Osteocyte (in vitro differentiated cells): ENCODE measurements around the gene LSM4. TPM values are rescaled to one million over a fixed set of nuclear protein-coding genes. Genes with fewer than 3 reads are reported as not detected.

Experiments
- DNase-seq: peaks from one replicate; pipeline ENCODE4 v3.0.0; 2021; ENCODE audit warnings: mixed read lengths; ENCODE audit not compliant: unreplicated experiment; ENCODE audit errors: extremely low spot score
- H3K27ac Mint-ChIP-seq: one replicate; pipeline ENCODE4 v1.8.0; 2021; ENCODE audit warnings: mild to moderate bottlenecking, mixed read lengths; ENCODE audit not compliant: unreplicated experiment
- H3K27me3 Mint-ChIP-seq: one replicate; pipeline ENCODE4 v1.8.0; 2021; ENCODE audit warnings: mixed read lengths; ENCODE audit not compliant: unreplicated experiment
- H3K36me3 Mint-ChIP-seq: one replicate; pipeline ENCODE4 v1.8.0; 2021; ENCODE audit warnings: mixed read lengths; ENCODE audit not compliant: unreplicated experiment
- H3K4me1 Mint-ChIP-seq: one replicate; pipeline ENCODE4 v1.8.0; 2021; ENCODE audit warnings: mixed read lengths; ENCODE audit not compliant: unreplicated experiment
- H3K4me3 Mint-ChIP-seq: one replicate; pipeline ENCODE4 v1.8.0; 2021; ENCODE audit warnings: mild to moderate bottlenecking, moderate library complexity, mixed read lengths; ENCODE audit not compliant: unreplicated experiment
- H3K9me3 Mint-ChIP-seq: one replicate; pipeline ENCODE4 v1.8.0; 2021; ENCODE audit warnings: mixed read lengths; ENCODE audit not compliant: unreplicated experiment
- total RNA-seq: library from RNA; stranded (reverse); gene quantifications from 2 replicates; pipeline ENCODE4 v1.2.1, GENCODE V29; 2021
- TF ChIP-seq, protein P1 (sequence below): fragments of 200-600 bp; sonication (generic); IDR thresholded peaks from 2 replicates; pipeline ENCODE4 v1.5.0; 2021; ENCODE audit warnings: antibody characterized with exemption, mild to moderate bottlenecking, moderate library complexity

Gene LSM4
- total RNA-seq, 1 donor from 2014 or later, result 92.1 TPM

DNA sequence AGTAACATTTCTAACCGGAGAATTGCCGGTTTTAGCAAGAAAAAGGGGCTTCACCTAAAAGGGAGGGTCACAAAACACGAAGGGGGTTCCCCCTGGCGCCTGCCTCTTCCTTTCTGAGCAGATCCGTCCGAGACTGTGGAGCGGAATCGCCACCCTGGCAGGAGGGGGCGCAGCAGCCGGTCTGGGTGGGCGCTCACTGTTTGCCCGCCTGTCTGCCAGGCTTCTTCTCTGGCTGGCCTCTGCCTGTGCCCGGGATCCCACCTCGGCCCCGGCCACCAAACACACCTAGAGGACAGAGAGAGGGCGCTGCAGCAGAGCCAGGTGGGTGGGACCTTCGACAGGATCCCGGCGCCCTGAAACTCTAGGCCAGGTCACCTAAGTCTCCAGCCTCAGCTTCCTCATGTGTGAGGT, 15.6 kb downstream of the LSM4 start:
- Mint-ChIP-seq H3K9me3 (no peaks in the 10 kb centered on the region), H3K36me3 (peaks cover 5% of the 10 kb centered on the region), H3K27ac (peak overlapping the region; percentile 100), H3K4me1 (peaks cover 45% of the 10 kb centered on the region), H3K4me3 (peak overlapping the region; percentile 46), H3K27me3 (no peaks in the 10 kb centered on the region)
- TF ChIP-seq, protein P1, sequence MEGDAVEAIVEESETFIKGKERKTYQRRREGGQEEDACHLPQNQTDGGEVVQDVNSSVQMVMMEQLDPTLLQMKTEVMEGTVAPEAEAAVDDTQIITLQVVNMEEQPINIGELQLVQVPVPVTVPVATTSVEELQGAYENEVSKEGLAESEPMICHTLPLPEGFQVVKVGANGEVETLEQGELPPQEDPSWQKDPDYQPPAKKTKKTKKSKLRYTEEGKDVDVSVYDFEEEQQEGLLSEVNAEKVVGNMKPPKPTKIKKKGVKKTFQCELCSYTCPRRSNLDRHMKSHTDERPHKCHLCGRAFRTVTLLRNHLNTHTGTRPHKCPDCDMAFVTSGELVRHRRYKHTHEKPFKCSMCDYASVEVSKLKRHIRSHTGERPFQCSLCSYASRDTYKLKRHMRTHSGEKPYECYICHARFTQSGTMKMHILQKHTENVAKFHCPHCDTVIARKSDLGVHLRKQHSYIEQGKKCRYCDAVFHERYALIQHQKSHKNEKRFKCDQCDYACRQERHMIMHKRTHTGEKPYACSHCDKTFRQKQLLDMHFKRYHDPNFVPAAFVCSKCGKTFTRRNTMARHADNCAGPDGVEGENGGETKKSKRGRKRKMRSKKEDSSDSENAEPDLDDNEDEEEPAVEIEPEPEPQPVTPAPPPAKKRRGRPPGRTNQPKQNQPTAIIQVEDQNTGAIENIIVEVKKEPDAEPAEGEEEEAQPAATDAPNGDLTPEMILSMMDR, result no peak
- DNase-seq, result no peak

GRCh38 chr19:18306888-18307260, 16.0 kb downstream of the LSM4 start:
- no peaks in the 10 kb centered on the region for H3K9me3 Mint-ChIP-seq
- no peaks in the 10 kb centered on the region for H3K27me3 Mint-ChIP-seq
- DNase-seq, result no peak
- TF ChIP-seq, protein P1, result no peak
- H3K27ac Mint-ChIP-seq, result peak overlapping the region; percentile 100
- H3K4me1 Mint-ChIP-seq, result peaks cover 45% of the 10 kb centered on the region
- peak overlapping the region; percentile 46 for H3K4me3 Mint-ChIP-seq
- H3K36me3 Mint-ChIP-seq, result peaks cover 5% of the 10 kb centered on the region

- H3K36me3 Mint-ChIP-seq, result peaks cover 5% of the 10 kb centered on the region
- H3K27me3 Mint-ChIP-seq, result no peaks in the 10 kb centered on the region
- TF ChIP-seq, protein P1, result no peak
- H3K27ac Mint-ChIP-seq, result peak overlapping the region; percentile 100
- DNase-seq, result no peak
- no peak overlapping the region for H3K4me3 Mint-ChIP-seq
- H3K4me1 Mint-ChIP-seq, result peaks cover 45% of the 10 kb centered on the region
- H3K9me3 Mint-ChIP-seq, result no peaks in the 10 kb centered on the region
Measured at GRCh38 chr19:18306209-18306887, 16.5 kb downstream of the LSM4 start.

- no peaks in the 10 kb centered on the region for H3K9me3 Mint-ChIP-seq
- TF ChIP-seq, protein P1, result no peak
- peak overlapping the region; percentile 100 for H3K27ac Mint-ChIP-seq
- H3K4me3 Mint-ChIP-seq, result peak overlapping the region; percentile 71
- H3K4me1 Mint-ChIP-seq, result peaks cover 52% of the 10 kb centered on the region
- no peaks in the 10 kb centered on the region for H3K27me3 Mint-ChIP-seq
- peaks cover 5% of the 10 kb centered on the region for H3K36me3 Mint-ChIP-seq
- DNase-seq, result no peak
Measured at GRCh38 chr19:18304458-18305310, 18.2 kb downstream of the LSM4 start.

DNA sequence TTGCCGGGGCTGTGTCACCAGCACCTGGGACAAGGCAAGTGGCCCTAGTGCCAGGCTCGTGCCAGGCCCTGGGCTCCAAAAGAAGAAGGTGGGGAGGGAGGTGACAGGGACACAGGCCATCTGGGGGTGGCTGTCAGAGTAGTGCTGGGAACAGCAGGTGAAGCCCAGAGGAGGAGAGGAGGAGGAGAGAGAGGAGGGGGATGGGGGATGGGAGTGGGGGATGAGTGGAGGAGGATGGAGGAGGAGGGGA, 18.7 kb downstream of the LSM4 start:
- H3K4me3 Mint-ChIP-seq, result peak overlapping the region; percentile 71
- peaks cover 5% of the 10 kb centered on the region for H3K36me3 Mint-ChIP-seq
- DNase-seq, result no peak
- H3K9me3 Mint-ChIP-seq, result no peaks in the 10 kb centered on the region
- H3K4me1 Mint-ChIP-seq, result peaks cover 52% of the 10 kb centered on the region
- H3K27ac Mint-ChIP-seq, result peak overlapping the region; percentile 100
- no peaks in the 10 kb centered on the region for H3K27me3 Mint-ChIP-seq
- TF ChIP-seq, protein P1, result no peak
